Mammary epithelial cell (primary cell): Measurements from ENCODE around the gene LTA4H.

Experiments used
- EZH2 ChIP-seq: IDR thresholded peaks from 2 replicates; pipeline ENCODE4 v1.6.1; 2012; ENCODE audit warnings: low read length, inconsistent platforms, borderline replicate concordance
- TF ChIP-seq, protein P1 (sequence below), 2 donors: IDR thresholded peaks in 1 of 2; conservative IDR thresholded peaks in 1 of 2; 2 replicates each; pipeline ENCODE4 v1.5.1; 2011 to 2012; ENCODE audit warnings: inconsistent platforms in 2 of 2, low read length in 2 of 2, mild to moderate bottlenecking in 2 of 2, control low read depth in 1 of 2, low read depth in 1 of 2; ENCODE audit not compliant: insufficient read depth in 1 of 2; ENCODE audit errors: extremely low read depth in 1 of 2

DNA sequence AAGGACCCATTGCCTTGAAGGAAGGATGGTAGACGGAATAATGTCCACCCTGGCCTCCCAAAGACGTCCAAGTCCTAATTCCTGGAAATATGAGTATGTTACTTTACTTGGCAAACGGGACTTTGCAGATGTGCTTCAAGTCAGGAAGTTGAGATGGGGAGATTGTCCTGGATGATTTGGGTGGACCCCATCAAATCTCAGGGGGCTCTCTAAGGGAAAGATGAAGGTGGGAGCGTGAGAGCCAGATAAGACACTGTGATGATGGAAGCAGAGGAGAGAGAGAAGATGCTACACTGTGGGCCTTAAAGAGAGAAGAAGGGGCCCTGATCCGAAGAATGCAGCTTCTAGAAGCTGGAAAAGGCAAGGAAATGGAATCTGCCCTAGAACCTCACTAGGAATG lies 29.6 kb upstream of the LTA4H start:
- TF ChIP-seq, protein P1, sequence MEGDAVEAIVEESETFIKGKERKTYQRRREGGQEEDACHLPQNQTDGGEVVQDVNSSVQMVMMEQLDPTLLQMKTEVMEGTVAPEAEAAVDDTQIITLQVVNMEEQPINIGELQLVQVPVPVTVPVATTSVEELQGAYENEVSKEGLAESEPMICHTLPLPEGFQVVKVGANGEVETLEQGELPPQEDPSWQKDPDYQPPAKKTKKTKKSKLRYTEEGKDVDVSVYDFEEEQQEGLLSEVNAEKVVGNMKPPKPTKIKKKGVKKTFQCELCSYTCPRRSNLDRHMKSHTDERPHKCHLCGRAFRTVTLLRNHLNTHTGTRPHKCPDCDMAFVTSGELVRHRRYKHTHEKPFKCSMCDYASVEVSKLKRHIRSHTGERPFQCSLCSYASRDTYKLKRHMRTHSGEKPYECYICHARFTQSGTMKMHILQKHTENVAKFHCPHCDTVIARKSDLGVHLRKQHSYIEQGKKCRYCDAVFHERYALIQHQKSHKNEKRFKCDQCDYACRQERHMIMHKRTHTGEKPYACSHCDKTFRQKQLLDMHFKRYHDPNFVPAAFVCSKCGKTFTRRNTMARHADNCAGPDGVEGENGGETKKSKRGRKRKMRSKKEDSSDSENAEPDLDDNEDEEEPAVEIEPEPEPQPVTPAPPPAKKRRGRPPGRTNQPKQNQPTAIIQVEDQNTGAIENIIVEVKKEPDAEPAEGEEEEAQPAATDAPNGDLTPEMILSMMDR (conservative IDR thresholded peaks at IDR 0.05 in 1 of 2, IDR thresholded peaks at IDR 0.05 in 1 of 2; ENCODE audit: extremely low read depth in 1 of 2, insufficient read depth in 1 of 2, low read depth in 1 of 2, low read length in 2 of 2) = no peak
- no peak for TF ChIP-seq EZH2
